Left lung (tissue), 10 donors: ENCODE data around the gene TAOK1. TPM values are rescaled to one million over a fixed set of nuclear protein-coding genes. Genes with fewer than 3 reads are reported as not detected.
A peak's percentile ranks its signal among the peaks of the same experiment; 100 is the strongest.

ENCODE experiments used
- ATAC-seq: fragments of 200-7000 bp; cut with Tn5 transposase; one replicate; pipeline ENCODE4 v1.9.1; 2020; ENCODE audit warnings: moderate library complexity
- DNase-seq, 4 donors: peaks; one replicate each; pipeline ENCODE4 v3.0.0-alpha.2; 2013 to 2020
- H3K27ac ChIP-seq, 2 donors: fragments of 200-600 bp; sonication (generic) in 1 of 2; one replicate each; pipeline versions ENCODE4 v1.5.0 to v1.8.0; 2020 to 2021
- H3K27me3 ChIP-seq, 2 donors: fragments of 200-600 bp; sonication (generic) in 1 of 2; one replicate each; pipeline versions ENCODE4 v1.5.0 to v1.8.0; 2020 to 2021
- H3K36me3 ChIP-seq, 2 donors: fragments of 200-600 bp; sonication (generic) in 1 of 2; one replicate each; pipeline versions ENCODE4 v1.5.0 to v1.8.0; 2020 to 2021
- H3K4me1 ChIP-seq, 2 donors: fragments of 200-600 bp; one replicate each; pipeline ENCODE4 v1.8.0; 2021
- H3K4me3 ChIP-seq, 2 donors: fragments of 200-600 bp; sonication (generic) in 1 of 2; one replicate each; pipeline versions ENCODE4 v1.5.0 to v1.8.0; 2020 to 2021; ENCODE audit warnings: mild to moderate bottlenecking in 1 of 2
- H3K9me3 ChIP-seq, 2 donors: fragments of 200-600 bp; sonication (generic) in 1 of 2; one replicate each; pipeline versions ENCODE4 v1.5.0 to v1.8.0; 2020 to 2021
- intact Hi-C, 2 donors: fragments of 100-400 bp; cut with DNase I; formaldehyde crosslinking; loops; one replicate each; pipeline versions ENCODE4 v1.11.2 to v1.14.2; 2022
- polyA plus RNA-seq, 6 donors: library from polyadenylated mRNA; unstranded; fragments of 120-200 nt; gene quantifications; one replicate each; pipeline ENCODE4 v1.2.1, GENCODE V29; 2013; ENCODE audit not compliant: insufficient read length in 6 of 6
- total RNA-seq, 2 donors: library from RNA; stranded (reverse); fragmentation: NEBNext Ultra II Directional; extraction: Animal tissue kit (Norgen Biotek cat#: 25700); gene quantifications; one replicate each; pipeline ENCODE4 v1.2.1, GENCODE V29; 2021
- TF ChIP-seq, protein P1 (sequence below), 2 donors: fragments of 200-600 bp; sonication (generic) in 1 of 2; IDR thresholded peaks; one replicate each; pipeline versions ENCODE4 v1.5.0 to v1.8.0; 2021; ENCODE audit warnings: antibody characterized with exemption in 2 of 2
- donor health status: DM: no; HTN: yes; CAD: no.
- donor health status: DM: no; HTN: no; CAD: no.

Gene TAOK1
- total and polyA plus RNA-seq, 8 donors: 43.4 to 66.0 (median 46.3) TPM

DNA sequence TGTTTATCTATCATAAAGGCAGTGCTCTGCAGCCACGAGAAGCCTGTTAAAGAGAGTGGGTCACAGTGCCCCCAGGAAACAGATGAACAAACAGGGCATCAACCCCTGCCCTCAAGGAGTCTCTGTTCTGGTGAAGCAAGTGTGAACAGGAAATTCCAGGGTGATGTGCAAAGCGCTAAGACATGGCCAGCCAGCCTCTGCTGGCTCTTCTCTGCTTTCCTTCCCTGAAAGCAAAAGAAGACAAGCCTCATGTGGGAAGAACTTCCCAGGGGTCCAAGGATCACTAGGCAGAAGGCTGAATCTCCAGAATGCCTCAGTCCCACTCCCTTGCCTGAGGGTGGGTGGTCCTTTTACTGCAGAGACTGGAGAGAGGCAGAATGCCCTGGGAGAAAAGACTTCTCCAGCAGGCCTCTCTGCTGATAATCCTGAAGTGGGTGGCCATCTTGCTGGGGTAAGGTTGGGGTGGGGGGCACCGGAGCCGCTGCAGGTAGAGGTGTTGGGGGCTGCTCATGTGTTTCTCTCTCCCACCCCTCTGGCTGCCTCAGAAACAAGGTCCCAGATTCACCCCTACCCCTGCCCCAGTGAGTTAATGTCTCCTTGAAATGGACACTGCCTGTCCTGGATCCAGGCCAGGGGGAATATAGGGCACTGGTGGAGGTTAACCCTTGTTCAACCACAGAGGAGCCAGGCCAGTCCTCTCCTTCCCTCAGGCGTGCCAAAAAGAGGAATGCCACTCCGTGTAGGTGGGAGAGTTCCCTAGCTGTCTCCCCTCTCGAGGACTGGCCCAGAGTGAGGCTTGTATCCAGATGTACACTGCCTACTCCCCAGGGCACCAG lies 205.2 kb downstream of the TAOK1 start:
- Histone ChIP-seq H3K36me3 (no peaks in the 10 kb centered on the region), H3K27me3 (peaks cover 0 to 44% of the 10 kb centered on the region in 2 donors), H3K4me1 (peaks cover 22 to 37% of the 10 kb centered on the region in 2 donors), H3K9me3 (no peaks in the 10 kb centered on the region), H3K4me3 (no peak overlapping the region), H3K27ac (no peak overlapping the region)
- TF ChIP-seq, protein P1, sequence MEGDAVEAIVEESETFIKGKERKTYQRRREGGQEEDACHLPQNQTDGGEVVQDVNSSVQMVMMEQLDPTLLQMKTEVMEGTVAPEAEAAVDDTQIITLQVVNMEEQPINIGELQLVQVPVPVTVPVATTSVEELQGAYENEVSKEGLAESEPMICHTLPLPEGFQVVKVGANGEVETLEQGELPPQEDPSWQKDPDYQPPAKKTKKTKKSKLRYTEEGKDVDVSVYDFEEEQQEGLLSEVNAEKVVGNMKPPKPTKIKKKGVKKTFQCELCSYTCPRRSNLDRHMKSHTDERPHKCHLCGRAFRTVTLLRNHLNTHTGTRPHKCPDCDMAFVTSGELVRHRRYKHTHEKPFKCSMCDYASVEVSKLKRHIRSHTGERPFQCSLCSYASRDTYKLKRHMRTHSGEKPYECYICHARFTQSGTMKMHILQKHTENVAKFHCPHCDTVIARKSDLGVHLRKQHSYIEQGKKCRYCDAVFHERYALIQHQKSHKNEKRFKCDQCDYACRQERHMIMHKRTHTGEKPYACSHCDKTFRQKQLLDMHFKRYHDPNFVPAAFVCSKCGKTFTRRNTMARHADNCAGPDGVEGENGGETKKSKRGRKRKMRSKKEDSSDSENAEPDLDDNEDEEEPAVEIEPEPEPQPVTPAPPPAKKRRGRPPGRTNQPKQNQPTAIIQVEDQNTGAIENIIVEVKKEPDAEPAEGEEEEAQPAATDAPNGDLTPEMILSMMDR (IDR thresholded peaks at IDR 0.05): no peak
- ATAC-seq: no peak
- intact Hi-C loops: no loop called here
- DNase-seq: peak in 1 of 4 donors; percentile 7

DNA sequence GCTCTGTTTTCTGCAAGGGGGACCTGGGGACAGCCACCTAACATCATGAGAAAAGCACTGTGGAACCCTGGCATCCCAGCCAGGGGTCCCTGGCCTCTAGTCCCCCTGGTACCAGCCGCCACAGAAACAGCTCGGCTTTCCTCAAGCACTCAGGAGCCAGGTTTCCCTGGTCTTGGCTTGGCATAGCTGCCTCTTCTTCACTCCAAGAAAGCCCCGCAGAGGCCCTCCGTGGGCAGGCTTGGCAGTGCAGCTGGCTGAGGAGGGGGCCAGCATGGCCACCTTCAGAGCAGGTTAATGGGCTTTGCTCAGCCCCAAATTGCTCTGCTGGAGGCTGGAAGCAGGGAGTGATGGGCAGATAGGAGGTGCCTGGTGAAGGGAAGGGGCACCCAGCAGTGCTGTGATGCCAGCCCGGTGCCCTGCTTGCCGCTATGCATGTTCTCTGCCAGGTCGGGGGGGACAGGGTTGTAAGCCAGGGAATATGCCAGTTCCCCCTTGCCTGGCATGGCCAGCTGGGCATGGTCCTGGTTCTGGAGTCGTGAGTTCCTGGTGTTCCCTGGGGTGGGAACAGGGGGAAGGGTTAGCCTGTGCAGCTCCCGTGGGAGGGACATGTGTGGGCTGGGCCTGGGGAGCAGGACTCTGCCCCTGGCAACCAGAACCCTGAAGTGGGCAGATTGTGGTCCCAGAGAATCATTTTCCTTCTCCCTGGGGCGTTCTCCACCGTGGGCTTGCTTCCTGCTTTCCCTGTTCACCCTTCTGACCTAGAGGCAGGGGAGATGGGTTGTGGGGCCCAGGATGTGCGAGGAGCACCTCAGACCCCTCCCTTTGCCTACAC lies 206.0 kb downstream of the TAOK1 start:
- intact Hi-C loops: no loop called here
- no peaks in the 10 kb centered on the region for H3K36me3 ChIP-seq
- H3K27ac ChIP-seq: no peak overlapping the region
- DNase-seq (no peak), ATAC-seq (no peak)
- TF ChIP-seq, protein P1 (IDR thresholded peaks at IDR 0.05): no peak
- no peak overlapping the region for H3K4me3 ChIP-seq
- peaks cover 0 to 36% of the 10 kb centered on the region in 2 donors for H3K27me3 ChIP-seq
- H3K9me3 ChIP-seq: no peaks in the 10 kb centered on the region
- peaks cover 14 to 29% of the 10 kb centered on the region in 2 donors for H3K4me1 ChIP-seq

GRCh38 chr17:29596811-29597210 lies 206.6 kb downstream of the TAOK1 start:
- Histone ChIP-seq H3K4me3 (no peak overlapping the region), H3K27ac (no peak overlapping the region), H3K4me1 (peaks cover 10 to 22% of the 10 kb centered on the region in 2 donors), H3K36me3 (no peaks in the 10 kb centered on the region), H3K27me3 (peaks cover 0 to 29% of the 10 kb centered on the region in 2 donors), H3K9me3 (no peaks in the 10 kb centered on the region)
- no peak for ATAC-seq
- DNase-seq: no peak
- TF ChIP-seq, protein P1 (IDR thresholded peaks at IDR 0.05): no peak
- intact Hi-C loops: no loop called here

GRCh38 chr17:29597361-29598172 lies 207.4 kb downstream of the TAOK1 start:
- intact Hi-C loops: no loop called here
- DNase-seq (no peak), ATAC-seq (no peak)
- Histone ChIP-seq H3K9me3 (no peaks in the 10 kb centered on the region), H3K27ac (no peak overlapping the region), H3K4me1 (peaks cover 3 to 15% of the 10 kb centered on the region in 2 donors), H3K27me3 (peaks cover 0 to 22% of the 10 kb centered on the region in 2 donors), H3K4me3 (no peak overlapping the region), H3K36me3 (no peaks in the 10 kb centered on the region)
- TF ChIP-seq, protein P1 (IDR thresholded peaks at IDR 0.05): no peak

Other genes with a start within 250 kb of the TAOK1 start
- 10 to 100 TPM; 55.9 to 58.3 TPM for gene MYO18A, start 210.0 kb upstream of the TAOK1 start, total RNA-seq
- gene MYO18A, start 210.0 kb upstream of the TAOK1 start, polyA plus RNA-seq: 10 to 100 TPM; 37.0 to 46.1 (median 39.3) TPM
- not detected for gene CRYBA1, start 143.5 kb upstream of the TAOK1 start, total RNA-seq
- gene CRYBA1, start 143.5 kb upstream of the TAOK1 start, polyA plus RNA-seq: not detected
- gene NUFIP2, start 96.2 kb upstream of the TAOK1 start, total RNA-seq: 10 to 100 TPM; 54.7 to 61.2 TPM
- 10 to 100 TPM; 34.5 to 42.0 (median 38.1) TPM for gene NUFIP2, start 96.2 kb upstream of the TAOK1 start, polyA plus RNA-seq
- 10 to 100 TPM; 10.9 to 11.3 TPM for gene ABHD15, start 176.7 kb downstream of the TAOK1 start, total RNA-seq
- 1 to 10 TPM; 3.0 to 5.0 (median 3.7) TPM for gene ABHD15, start 176.7 kb downstream of the TAOK1 start, polyA plus RNA-seq
- 10 to 100 TPM; 53.3 to 58.5 TPM for gene TP53I13, start 178.3 kb downstream of the TAOK1 start, total RNA-seq
- gene TP53I13, start 178.3 kb downstream of the TAOK1 start, polyA plus RNA-seq: 10 to 100 TPM; 24.8 to 34.7 (median 31.1) TPM
- 10 to 100 TPM; 40.3 to 48.3 TPM for gene GIT1, start 199.3 kb downstream of the TAOK1 start, total RNA-seq
- gene GIT1, start 199.3 kb downstream of the TAOK1 start, polyA plus RNA-seq: 10 to 100 TPM; 38.7 to 57.3 (median 40.7) TPM
- gene ANKRD13B, start 202.8 kb downstream of the TAOK1 start, total RNA-seq: 10 to 100 TPM in 1 of 2 donors, 1 to 10 TPM in 1; 8.8 to 10.2 TPM
- gene ANKRD13B, start 202.8 kb downstream of the TAOK1 start, polyA plus RNA-seq: 10 to 100 TPM in 3 of 6 donors, 1 to 10 TPM in 3; 7.7 to 14.3 (median 9.6) TPM
- 1 to 10 TPM; 3.8 to 3.9 TPM for gene CORO6, start 232.5 kb downstream of the TAOK1 start, total RNA-seq
- 1 to 10 TPM; 3.9 to 6.9 (median 5.0) TPM for gene CORO6, start 232.5 kb downstream of the TAOK1 start, polyA plus RNA-seq